Activated CD4-positive, alpha-beta T cell treated with anti-CD3 and anti-CD28 coated beads, Interleukin-2, Interleukin-6, amounts not matched to agents 100 ng/mL and 50 ng/mL, durations not matched to agents 16 hours and 8 hours (primary cell): ENCODE results near the gene FGF14.

Experiments
- DNase-seq: peaks from one replicate; pipeline ENCODE4 v3.0.0-alpha.2; 2020

FGF14 gene

GRCh38 chr13:102361113-102361512, 40.7 kb downstream of the FGF14 start:
- DNase-seq, result no peak

DNA sequence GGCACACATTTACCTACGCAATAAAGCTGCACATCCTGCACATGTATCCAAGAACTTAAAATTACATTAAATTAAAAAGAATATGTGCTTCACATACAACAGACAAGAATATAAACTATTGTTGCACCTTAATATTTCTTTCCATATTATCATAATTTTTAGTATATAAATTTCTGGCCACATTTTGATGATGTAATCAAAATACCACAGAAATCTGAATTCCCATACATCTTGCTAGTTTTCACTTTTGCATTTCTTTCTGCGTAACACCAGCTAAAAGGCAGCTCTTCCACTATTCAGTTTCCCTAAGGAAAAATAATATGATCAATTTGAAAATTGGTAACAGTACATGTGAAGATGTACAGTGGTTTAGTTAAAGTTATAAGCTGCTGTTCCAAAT, 42.6 kb downstream of the FGF14 start:
- DNase-seq, result no peak

DNA sequence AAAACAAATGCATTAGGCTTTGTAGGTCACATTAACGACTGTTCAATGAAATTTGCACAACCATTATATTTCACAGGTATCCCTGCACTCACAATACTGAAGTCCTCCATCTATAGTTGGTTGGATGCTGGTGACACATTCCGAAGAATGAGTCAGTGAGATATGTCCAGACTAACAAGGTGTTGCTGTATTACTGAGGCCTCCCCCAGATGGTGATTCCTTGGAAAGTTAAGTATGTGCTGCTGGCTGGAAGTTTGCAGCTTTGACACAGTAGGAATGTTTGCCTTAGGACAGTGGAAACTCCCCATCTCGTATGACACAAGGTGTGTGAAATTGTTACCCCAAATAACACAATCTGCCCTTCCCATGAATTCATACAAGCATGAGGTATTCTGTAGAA, 46.6 kb downstream of the FGF14 start:
- DNase-seq, result no peak

DNA sequence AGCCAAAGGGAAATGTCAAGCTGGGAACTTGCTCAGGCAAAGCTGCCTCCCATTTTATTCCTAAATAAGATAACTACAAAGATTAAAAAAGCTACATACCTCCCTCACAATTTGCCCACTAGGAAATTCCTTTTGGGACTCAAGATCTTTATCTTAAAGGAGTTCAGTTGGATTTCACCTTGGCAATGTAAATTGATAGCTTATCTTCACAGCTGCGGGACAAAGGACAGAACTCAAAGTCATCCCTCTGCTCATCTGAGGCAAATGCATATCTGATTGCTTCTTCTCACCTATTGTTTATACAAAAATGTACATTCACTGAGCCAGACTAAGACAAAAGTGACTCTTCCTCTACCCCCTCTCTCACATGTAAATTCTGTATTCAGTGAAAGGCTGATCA, 47.8 kb downstream of the FGF14 start:
- DNase-seq, result no peak

GRCh38 chr13:102351521-102351920, 50.3 kb downstream of the FGF14 start:
- DNase-seq, result no peak

GRCh38 chr13:102347490-102347889, 54.4 kb downstream of the FGF14 start:
- no peak for DNase-seq

DNA sequence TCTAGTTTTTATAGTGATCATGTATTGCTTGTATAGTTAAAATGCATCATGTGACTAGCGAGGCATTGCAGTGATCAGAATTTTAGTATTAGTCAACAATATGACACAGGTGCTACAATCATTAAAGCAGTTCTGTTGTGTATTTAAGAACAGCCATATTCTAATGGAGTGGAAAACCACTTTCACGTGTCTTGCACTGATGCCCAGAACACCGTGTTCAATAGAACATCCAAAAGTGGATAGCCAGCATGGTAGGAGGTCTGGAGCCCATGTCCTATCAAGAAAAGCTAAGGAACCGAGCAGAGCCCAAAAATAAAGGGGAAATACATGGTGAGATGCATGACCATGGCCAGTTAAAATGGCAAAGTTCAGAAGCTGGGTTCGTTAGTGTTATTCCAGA, 55.1 kb downstream of the FGF14 start:
- no peak for DNase-seq

- DNase-seq, result no peak
These were observed 57.4 kb downstream of the FGF14 start for GRCh38 chr13:102344410-102344809.

- no peak for DNase-seq
These were observed 68.3 kb downstream of the FGF14 start for GRCh38 chr13:102333320-102334198.

DNA sequence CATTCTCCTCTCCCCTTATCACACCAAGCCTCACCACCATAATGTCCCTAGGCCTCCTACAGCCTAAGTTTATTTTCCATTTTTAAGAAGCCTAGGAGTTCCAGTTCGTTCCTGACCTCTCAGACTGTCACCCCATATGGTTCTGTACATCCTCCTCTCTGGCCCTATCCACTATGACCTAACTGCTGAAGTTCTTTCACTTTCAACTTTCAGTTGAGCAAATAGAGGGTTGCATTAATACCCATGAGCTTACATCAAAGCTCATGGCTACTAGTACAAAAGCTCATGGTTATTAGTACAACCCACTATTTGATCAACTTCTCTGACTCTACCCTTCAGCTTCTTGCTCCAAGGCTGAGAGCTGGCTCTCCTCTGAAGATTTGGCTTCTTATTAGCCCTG, 72.9 kb downstream of the FGF14 start:
- DNase-seq, result no peak

DNA sequence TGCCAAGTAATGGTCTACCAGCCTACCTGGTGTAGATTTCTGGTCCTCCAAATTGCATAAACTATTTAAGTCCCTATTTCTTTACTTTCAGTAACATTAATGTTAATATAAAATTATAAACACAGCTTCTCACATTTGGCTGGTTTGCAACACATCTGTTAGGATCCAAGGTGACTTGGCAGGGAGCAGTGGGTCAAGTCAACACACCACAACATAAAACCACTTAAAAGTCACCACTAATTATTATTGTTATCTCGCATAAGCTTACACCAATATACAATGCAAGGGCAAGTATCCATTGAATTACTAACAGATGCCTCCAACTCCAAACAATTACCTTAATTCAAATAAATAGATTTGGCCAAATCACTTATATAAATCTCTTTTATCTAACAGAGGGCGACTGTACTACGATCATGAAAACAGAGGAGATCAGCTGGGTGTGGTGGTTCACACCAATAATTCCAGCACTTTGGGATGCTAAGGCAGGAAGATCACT, 74.7 kb downstream of the FGF14 start:
- DNase-seq, result no peak

DNA sequence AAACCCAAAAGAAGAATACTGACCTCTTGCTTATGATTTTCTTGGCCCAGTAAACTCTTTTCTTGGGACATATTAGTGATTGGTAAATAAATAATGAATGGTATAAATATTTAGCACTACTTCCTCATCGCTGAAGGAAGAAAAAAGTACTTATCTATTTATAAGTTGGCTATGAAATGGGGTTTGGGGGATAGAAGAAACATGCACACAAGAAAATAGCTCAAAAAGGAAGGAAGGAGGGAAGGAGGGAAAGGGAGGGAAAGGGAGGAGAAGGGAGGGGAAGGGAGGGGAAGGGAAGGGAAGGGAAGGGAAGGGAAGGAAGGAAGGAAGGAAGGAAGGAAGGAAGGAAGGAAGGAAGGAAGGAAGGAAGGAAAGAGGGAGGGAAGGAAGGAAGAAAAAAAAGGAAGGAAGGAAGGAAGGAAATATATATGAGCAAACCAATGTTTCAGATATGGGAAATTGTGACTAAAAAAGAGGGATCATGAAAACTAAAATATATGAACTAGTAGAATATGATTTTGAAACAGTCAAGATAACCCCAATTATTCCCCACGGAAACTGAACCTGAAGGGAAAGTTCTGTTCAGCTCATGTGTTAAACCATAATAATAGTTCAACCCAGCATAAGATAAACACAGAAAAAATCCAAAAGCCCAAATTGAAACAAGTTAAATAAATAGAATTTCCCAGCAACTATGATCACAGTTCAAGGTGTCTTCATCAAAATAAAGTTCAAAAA, 75.3 kb downstream of the FGF14 start:
- DNase-seq, result no peak

DNA sequence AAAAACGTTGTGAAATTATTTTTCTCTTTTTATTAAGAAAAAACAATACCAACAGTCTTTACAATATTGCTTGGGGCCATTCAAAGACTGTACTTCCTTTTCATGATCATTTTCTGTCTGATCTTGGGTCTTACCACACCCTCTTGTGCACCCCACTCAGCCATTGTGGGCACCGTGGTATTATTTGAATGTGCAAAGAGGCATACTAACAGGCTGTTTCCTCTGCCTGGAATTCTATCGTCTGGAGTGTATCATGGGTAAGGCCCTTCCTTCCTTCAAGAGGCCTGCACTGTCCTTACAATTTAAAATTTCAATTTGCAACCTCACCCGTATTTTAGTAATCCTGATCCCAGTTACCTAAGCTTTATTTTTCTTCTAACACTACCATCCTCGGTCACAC, 76.5 kb downstream of the FGF14 start:
- no peak for DNase-seq

DNA sequence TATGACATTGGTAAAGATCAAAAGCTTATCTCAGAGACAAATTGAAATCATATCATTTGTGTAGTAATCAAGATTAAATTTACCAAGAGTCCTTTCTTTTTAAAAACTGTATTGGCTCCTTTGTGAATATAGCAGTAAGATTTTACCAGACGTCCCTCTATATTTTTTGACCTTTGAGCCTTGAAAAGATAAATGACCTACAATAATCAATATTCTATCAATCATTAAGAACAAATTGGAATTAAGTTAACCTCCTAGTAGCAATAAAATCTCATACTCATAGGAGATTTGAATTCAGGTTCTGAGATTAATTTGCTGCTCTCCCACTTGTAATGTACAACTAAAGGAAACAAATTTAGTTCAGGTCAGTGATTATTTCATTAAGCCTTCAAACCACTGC, 78.3 kb downstream of the FGF14 start:
- no peak for DNase-seq

GRCh38 chr13:102323012-102323411, 78.8 kb downstream of the FGF14 start:
- DNase-seq, result no peak

- no peak for DNase-seq
These were observed 79.6 kb downstream of the FGF14 start for GRCh38 chr13:102322211-102322610.

- DNase-seq, result no peak
These were observed 83.6 kb downstream of the FGF14 start for GRCh38 chr13:102318233-102318632.

GRCh38 chr13:102317593-102317992, 84.3 kb downstream of the FGF14 start:
- no peak for DNase-seq

DNA sequence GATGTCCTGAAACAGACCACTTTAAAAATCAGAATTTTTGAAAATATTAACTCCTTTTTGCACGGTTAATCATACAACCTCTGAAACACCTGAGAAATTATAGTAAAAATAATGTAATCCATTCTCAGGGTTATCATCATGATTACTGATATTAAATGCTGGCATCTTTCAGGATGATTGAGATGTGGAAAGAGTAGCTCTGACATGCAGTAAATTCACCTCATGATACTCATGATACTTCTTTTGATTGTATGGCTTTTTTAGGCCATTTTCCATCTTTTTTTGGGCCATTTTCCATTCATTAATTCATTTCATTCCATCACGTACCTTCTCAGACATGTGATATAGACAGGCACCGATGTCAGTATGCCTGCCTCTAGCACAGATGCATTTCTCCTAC, 85.1 kb downstream of the FGF14 start:
- DNase-seq, result no peak

DNA sequence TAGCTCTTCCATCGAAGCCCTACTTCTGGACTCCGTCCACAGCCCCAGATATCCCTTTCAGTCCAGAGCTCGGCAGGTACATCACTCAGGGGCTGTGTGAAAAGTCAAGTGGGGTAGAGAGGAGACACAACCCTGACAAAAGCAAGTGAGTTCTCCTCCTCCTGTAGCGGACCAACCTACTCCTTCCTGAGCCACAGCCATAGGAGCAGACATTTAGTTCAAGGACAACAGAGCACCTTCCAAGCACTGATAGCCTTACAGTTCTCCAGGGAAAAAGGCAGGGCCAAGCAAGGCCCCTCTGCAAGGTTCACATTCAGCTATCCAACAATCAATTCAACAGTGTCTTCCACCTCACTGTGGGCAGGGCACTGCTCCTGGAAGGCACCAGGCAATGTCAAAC, 89.0 kb downstream of the FGF14 start:
- DNase-seq, result no peak

- no peak for DNase-seq
These were observed 89.9 kb downstream of the FGF14 start for GRCh38 chr13:102311901-102312300.

GRCh38 chr13:102311419-102311796, 90.4 kb downstream of the FGF14 start:
- no peak for DNase-seq

DNA sequence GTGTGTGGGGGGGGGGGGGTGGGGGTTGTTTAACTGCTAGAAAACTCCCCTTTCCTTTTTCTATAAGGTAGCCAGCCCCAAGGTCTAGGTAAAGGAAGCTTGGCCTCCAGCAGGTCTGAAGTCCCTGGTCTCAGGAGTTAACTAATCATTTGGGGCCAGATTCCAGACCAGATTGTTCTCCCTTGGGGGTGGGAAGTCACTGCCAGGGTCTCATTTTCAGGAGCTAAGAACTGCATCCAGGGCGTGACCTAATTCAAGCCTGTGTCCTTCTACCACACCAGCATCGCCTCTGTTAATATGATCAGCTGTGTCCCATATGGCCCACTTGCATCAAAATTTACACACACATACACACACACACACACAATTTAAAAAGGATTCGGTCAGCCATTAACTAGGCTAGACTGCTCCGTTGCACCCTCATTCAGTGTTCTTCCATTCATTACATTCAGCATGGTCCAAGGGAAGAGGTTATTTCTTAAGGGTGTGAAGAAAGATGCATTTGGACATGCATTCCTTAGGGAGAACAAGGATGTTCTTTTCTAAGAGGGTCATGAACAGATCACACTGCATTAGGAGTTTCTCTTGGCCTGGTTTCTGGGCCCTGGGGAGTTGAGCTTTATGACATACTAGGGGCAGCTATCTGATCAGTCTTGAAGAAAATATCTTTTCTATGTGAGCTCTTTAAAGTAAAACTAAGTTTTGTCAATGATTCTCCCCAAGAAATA, 91.0 kb downstream of the FGF14 start:
- no peak for DNase-seq

- no peak for DNase-seq
These were observed 92.7 kb downstream of the FGF14 start for GRCh38 chr13:102309110-102309509.
